ES-I3 (cell line): ENCODE results near the gene MCM9.
"Not testable (repeated sequence)": the region's sequence is repeated elsewhere in the genome, so short reads cannot be mapped to it uniquely, and the experiment has no call there.

Source experiments
- H3K36me3 ChIP-seq: 2 replicates; pipeline ENCODE4 v1.6.1; 2013; ENCODE audit warnings: mild to moderate bottlenecking, low read length, control low read depth, moderate library complexity; ENCODE audit not compliant: insufficient read depth
- H3K4me1 ChIP-seq: 2 replicates; pipeline ENCODE4 v1.6.1; 2013; ENCODE audit warnings: mild to moderate bottlenecking, control low read depth, low read length; ENCODE audit not compliant: insufficient read depth
- H3K9ac ChIP-seq: 2 replicates; pipeline ENCODE4 v1.6.1; 2013; ENCODE audit warnings: low read depth, mild to moderate bottlenecking, low read length, moderate library complexity
- H3K9me3 ChIP-seq: 2 replicates; pipeline ENCODE4 v1.6.1; 2013; ENCODE audit warnings: mild to moderate bottlenecking, low read length, moderate library complexity; ENCODE audit not compliant: control insufficient read depth, insufficient read depth

MCM9 gene

GRCh38 chr6:118801257-118801656 is 133.7 kb downstream of the MCM9 start:
- Histone ChIP-seq H3K9me3 (0 out of 2 replicates have a peak, but pooled peaks cover under 1% of the 10 kb centered on the region), H3K9ac (no peak overlapping the region), H3K4me1 (no peaks in the 10 kb centered on the region), H3K36me3 (no peaks in the 10 kb centered on the region)

GRCh38 chr6:118800394-118801071 is 134.4 kb downstream of the MCM9 start:
- Histone ChIP-seq H3K4me1 (no peaks in the 10 kb centered on the region), H3K9ac (no peak overlapping the region), H3K36me3 (no peaks in the 10 kb centered on the region), H3K9me3 (peaks cover 8% of the 10 kb centered on the region)

- Histone ChIP-seq H3K9ac (no peak overlapping the region), H3K4me1 (no peaks in the 10 kb centered on the region), H3K9me3 (peaks cover 10% of the 10 kb centered on the region), H3K36me3 (no peaks in the 10 kb centered on the region)
Measured at GRCh38 chr6:118799826-118800225, 135.1 kb downstream of the MCM9 start.

GRCh38 chr6:118796548-118796947 is 138.4 kb downstream of the MCM9 start:
- not testable (repeated sequence) for H3K36me3 ChIP-seq, H3K9me3 ChIP-seq, H3K9ac ChIP-seq, H3K4me1 ChIP-seq

- Histone ChIP-seq H3K36me3 (no peaks in the 10 kb centered on the region), H3K4me1 (no peaks in the 10 kb centered on the region), H3K9me3 (peaks cover 10% of the 10 kb centered on the region), H3K9ac (no peak overlapping the region)
Measured at GRCh38 chr6:118791499-118791898, 143.5 kb downstream of the MCM9 start.

- Histone ChIP-seq H3K4me1 (peaks cover under 1% of the 10 kb centered on the region; the same call in 1 of the 2 replicates), H3K9me3 (no peaks in the 10 kb centered on the region; the same call in none of the 2 replicates), H3K9ac (no peak overlapping the region), H3K36me3 (no peaks in the 10 kb centered on the region)
Measured at GRCh38 chr6:118789954-118790353, 145.0 kb downstream of the MCM9 start.

- Histone ChIP-seq H3K36me3 (no peaks in the 10 kb centered on the region), H3K4me1 (peaks cover 6% of the 10 kb centered on the region; the same call in 1 of the 2 replicates), H3K9me3 (no peaks in the 10 kb centered on the region; the same call in none of the 2 replicates), H3K9ac (no peak overlapping the region)
Measured at GRCh38 chr6:118789419-118789818, 145.5 kb downstream of the MCM9 start.

- Histone ChIP-seq H3K9ac (no peak overlapping the region), H3K36me3 (no peaks in the 10 kb centered on the region), H3K9me3 (no peaks in the 10 kb centered on the region; the same call in none of the 2 replicates), H3K4me1 (peaks cover 6% of the 10 kb centered on the region; the same call in 1 of the 2 replicates)
Measured at GRCh38 chr6:118788702-118789101, 146.3 kb downstream of the MCM9 start.

GRCh38 chr6:118787724-118788423 is 147.1 kb downstream of the MCM9 start:
- no peaks in the 10 kb centered on the region for H3K36me3 ChIP-seq

GRCh38 chr6:118786596-118787453 is 148.1 kb downstream of the MCM9 start:
- Histone ChIP-seq H3K9me3 (no peaks in the 10 kb centered on the region; the same call in 1 of the 2 replicates), H3K4me1 (peaks cover 6% of the 10 kb centered on the region; the same call in 1 of the 2 replicates), H3K36me3 (no peaks in the 10 kb centered on the region), H3K9ac (no peak overlapping the region)

More at GRCh38 chr6:118787724-118788423, 147.1 kb downstream of the MCM9 start:
- H3K9ac ChIP-seq = no peak overlapping the region
- peaks cover 6% of the 10 kb centered on the region; the same call in 1 of the 2 replicates for H3K4me1 ChIP-seq
- no peaks in the 10 kb centered on the region; the same call in none of the 2 replicates for H3K9me3 ChIP-seq

GRCh38 chr6:118785601-118786000 is 149.4 kb downstream of the MCM9 start:
- no peaks in the 10 kb centered on the region for H3K9me3 ChIP-seq
- peaks cover 9% of the 10 kb centered on the region for H3K4me1 ChIP-seq
- no peak overlapping the region for H3K9ac ChIP-seq
- no peaks in the 10 kb centered on the region for H3K36me3 ChIP-seq

GRCh38 chr6:118784641-118785164 is 150.3 kb downstream of the MCM9 start:
- H3K4me1 ChIP-seq = peaks cover 9% of the 10 kb centered on the region
- H3K9ac ChIP-seq = no peak overlapping the region
- no peaks in the 10 kb centered on the region for H3K36me3 ChIP-seq
- H3K9me3 ChIP-seq = no peaks in the 10 kb centered on the region

GRCh38 chr6:118783931-118784550 is 150.9 kb downstream of the MCM9 start:
- no peaks in the 10 kb centered on the region for H3K36me3 ChIP-seq
- peaks cover 9% of the 10 kb centered on the region for H3K4me1 ChIP-seq
- no peak overlapping the region for H3K9ac ChIP-seq
- H3K9me3 ChIP-seq = no peaks in the 10 kb centered on the region

- Histone ChIP-seq H3K9me3 (no peaks in the 10 kb centered on the region), H3K9ac (no peak overlapping the region), H3K36me3 (no peaks in the 10 kb centered on the region), H3K4me1 (peaks cover 9% of the 10 kb centered on the region)
Measured at GRCh38 chr6:118782651-118783050, 152.3 kb downstream of the MCM9 start.
